HG03025 (cell line): ENCODE data around the gene ANKLE2.
A peak's percentile ranks its signal among the peaks of the same experiment; 100 is the strongest.
"Not testable (repeated sequence)": the region's sequence is repeated elsewhere in the genome, so short reads cannot be mapped to it uniquely, and the experiment has no call there.

Source experiments
- ATAC-seq: cut with Tn5 transposase; IDR thresholded peaks from one replicate; pipeline ENCODE4 v1.9.1; 2021; ENCODE audit warnings: mild to moderate bottlenecking, moderate library complexity; ENCODE audit not compliant: unreplicated experiment, low FRiP score

Gene ANKLE2

GRCh38 chr12:132761032-132761920 lies at the start of gene ANKLE2:
Gene ANKLE2 (minus strand): TSS chr12:132761832. CDS start chr12:132761798, 34 bp downstream.
- ATAC-seq = peak; percentile 38

DNA sequence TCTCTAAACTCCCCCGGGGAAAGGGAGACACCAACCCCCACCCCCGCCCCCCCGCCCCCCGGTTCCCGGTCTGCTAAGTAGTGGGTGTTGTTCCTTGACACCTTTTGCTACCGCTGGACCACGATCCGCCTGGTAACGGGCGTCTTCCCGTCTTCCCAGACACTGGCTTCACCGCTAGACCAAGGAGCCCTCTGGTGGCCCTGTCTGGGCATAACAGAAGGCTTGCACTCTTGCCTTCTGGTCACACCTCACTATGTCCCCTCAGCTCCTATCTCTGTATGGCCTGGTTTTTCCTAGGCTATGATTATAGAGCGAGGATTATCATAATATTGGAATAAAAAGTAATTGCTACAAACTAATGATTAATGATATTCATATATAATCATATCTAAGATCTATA lies 47.8 kb upstream of the ANKLE2 start:
- not testable (repeated sequence) for ATAC-seq

- no peak for ATAC-seq
Observed at GRCh38 chr12:132807295-132808092, 45.9 kb upstream of the ANKLE2 start.

GRCh38 chr12:132806857-132807256 lies 45.2 kb upstream of the ANKLE2 start:
- ATAC-seq = no peak

- ATAC-seq = no peak
Observed at GRCh38 chr12:132804426-132804861, 42.8 kb upstream of the ANKLE2 start.

- ATAC-seq = no peak
Observed at GRCh38 chr12:132803888-132804287, 42.3 kb upstream of the ANKLE2 start.

DNA sequence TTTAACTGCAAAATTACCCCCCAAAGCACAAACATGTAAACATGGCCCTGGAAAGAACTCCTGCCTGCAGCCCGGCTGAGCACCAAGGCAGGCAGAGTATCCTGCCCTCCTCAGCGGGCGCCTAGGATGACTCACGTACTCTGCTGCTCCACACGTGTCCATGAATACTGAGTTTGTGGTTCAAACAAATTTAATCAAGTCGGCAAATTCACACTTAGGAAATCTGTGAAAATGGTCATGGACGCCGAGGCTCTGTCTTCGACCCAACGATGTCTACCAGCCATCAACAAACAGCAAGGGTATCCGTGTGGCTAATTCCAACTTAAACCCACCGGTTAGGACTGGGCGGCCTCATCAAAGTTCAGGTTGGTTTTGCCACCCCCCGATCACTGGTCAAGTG lies 41.5 kb upstream of the ANKLE2 start:
- ATAC-seq = no peak

GRCh38 chr12:132801741-132802140 lies 40.1 kb upstream of the ANKLE2 start:
- no peak for ATAC-seq

- ATAC-seq = no peak
Observed at GRCh38 chr12:132798836-132799235, 37.2 kb upstream of the ANKLE2 start.

DNA sequence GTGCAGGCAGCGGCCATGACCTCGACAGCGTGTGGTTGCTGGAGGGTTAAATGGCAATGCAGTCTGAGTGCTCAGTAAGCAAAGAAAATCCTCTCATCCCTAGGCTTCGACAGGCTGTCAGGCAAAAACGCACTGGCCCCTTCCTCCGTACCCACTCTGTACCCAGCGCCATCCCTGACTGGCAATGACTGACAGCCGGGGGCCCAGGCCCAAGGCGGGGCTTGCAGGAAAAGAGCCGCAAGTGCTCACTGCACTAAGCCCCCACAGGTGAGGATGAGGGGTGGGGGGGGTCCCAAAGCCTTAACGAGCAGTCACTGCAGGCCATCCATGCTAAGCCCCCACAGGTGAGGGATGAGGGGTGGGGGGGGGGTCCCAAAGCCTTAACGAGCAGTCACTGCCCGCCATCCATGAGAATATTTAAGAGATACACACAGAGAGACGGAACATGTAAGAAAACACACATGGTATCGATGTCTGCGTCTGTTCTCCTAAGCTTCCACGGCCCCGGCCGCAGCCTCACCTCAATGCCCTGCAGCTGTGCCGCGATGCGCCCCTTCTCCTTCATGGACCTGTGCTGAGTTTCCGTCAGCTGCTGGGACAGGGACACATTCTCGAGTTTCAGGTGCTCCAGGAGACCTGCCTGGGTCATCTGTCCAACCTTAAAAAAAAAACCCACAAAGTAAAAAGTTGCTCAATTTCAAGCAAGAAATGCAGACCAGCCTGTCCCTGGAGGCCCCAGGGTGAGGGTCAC lies 36.4 kb upstream of the ANKLE2 start:
- no peak for ATAC-seq

- ATAC-seq = no peak
Observed at GRCh38 chr12:132795847-132796246, 34.2 kb upstream of the ANKLE2 start.

- ATAC-seq = not testable (repeated sequence)
Observed at GRCh38 chr12:132791940-132792339, 30.3 kb upstream of the ANKLE2 start.

DNA sequence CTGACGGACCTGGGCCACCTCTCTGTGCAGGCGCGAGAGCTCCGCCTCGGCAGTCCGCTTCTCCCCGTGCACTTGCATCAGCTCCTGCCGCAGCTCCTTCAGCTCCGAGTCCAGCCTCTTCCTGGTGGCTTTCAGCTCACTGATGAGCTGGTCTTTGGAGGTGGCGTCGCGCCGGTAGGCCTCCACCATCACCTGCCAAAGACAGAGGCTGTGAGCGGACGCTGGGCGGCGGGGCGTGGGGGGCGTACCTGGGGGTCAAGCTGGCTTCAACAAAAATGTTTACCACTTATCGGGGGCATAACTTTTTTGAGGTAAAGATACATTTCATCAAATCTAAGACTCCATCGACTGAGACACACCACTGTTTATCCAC lies 27.5 kb upstream of the ANKLE2 start:
- ATAC-seq = no peak

- ATAC-seq = no peak
Observed at GRCh38 chr12:132788375-132789098, 26.9 kb upstream of the ANKLE2 start.

- ATAC-seq = no peak
Observed at GRCh38 chr12:132787877-132788276, 26.2 kb upstream of the ANKLE2 start.

DNA sequence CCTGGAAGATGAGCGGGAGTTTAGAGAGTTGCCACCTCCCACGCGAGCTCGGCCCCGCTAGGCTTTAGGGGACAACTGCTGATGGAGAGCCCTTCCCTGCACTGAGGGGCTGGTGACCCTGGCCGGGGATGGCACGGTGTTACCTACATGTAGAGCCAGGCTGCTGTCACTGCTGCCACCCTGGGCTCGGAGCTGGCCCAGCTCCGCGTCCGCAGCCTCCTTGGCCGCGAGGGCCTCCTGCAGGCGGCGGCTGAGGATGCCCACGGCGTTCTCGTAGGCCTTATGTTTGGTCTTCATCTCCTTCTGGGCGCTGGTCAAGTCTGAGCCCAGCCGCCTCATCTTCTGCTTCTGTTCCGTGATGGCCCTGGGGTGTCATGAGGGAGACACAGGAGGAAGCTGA lies 24.6 kb upstream of the ANKLE2 start:
- no peak for ATAC-seq

DNA sequence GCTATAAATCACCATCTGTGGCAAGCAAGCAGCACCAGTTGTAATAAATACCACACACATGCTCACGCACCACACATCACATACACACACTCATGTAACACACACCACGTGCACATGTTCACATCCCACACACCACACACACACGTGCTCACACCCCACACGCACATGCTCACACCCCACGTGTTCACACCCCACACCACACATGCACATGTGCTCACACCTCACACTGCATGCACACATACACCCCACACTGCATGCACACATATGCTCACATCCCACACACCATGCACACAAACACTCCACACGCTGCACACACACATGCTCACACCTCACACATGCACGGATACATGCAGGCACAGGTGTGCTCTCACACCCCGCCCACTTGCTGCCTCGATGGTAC lies 22.9 kb upstream of the ANKLE2 start:
- ATAC-seq = no peak

- no peak for ATAC-seq
Observed at GRCh38 chr12:132783917-132784531, 22.4 kb upstream of the ANKLE2 start.

GRCh38 chr12:132781938-132782337 lies 20.3 kb upstream of the ANKLE2 start:
- ATAC-seq = no peak
